Measurements from ENCODE around the gene RIMBP2.
"Not testable (repeated sequence)": the region's sequence is repeated elsewhere in the genome, so short reads cannot be mapped to it uniquely, and the experiment has no call there.

Gene RIMBP2

DNA sequence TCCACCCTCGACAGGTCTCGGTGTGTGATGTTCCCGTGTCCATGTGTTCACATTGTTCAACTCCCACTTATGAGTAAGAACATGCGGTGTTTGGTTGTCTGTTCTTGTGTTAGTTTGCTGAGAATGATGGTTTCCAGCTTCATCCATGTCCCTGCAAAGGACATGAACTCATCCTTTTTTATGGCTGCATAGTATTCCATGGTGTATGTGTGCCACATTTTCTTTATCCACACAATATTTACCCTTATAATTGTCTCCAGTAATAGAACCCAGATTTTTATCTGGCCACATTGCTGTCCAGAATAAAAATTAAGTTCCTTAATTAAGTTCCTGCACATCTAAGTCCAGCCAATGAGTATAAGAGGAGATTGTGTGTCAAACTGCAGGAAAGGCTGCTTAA is 22.3 kb upstream of the RIMBP2 start:
- DNase-seq = not testable (repeated sequence)

DNA sequence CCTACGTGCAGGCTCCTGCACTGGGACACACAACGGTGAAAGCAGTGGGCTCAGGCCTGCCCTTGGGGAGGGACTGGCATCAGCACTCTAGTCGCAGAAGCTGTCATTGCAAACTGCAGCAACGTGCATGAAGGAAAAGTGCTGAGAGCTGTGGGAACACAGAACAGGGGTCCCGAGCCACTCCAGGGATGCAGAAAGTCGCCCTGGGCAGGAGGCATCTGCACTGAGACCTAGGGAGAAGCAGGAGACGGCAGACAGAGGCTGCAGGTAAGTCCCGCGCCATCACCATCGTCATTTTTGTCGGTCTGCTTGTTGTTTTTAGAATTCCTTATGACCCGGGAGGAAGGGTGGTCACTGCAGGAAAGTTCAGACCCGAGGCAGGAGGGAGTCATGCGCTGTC is 21.6 kb upstream of the RIMBP2 start:
- DNase-seq = no peak

DNA sequence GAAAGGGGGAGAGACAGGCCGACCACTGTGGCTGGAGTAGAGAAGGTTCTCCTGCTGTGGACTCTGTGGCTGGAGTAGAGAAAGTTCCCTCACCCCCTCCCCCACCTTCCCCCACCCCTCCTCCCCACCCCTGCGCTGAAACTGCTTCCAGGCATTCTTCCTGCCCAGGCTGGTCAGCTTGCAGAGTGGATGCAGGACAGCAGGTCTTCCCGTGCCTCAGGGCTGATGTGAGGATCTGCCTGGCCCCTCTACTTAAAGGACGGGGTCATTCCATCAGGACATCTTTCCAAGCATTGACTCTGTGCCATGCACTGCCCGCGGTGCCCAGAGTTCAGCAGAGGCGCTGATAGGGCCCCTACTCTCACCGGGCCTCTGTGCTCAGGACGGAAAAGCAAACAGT is 13.2 kb upstream of the RIMBP2 start:
- no peak for DNase-seq

DNA sequence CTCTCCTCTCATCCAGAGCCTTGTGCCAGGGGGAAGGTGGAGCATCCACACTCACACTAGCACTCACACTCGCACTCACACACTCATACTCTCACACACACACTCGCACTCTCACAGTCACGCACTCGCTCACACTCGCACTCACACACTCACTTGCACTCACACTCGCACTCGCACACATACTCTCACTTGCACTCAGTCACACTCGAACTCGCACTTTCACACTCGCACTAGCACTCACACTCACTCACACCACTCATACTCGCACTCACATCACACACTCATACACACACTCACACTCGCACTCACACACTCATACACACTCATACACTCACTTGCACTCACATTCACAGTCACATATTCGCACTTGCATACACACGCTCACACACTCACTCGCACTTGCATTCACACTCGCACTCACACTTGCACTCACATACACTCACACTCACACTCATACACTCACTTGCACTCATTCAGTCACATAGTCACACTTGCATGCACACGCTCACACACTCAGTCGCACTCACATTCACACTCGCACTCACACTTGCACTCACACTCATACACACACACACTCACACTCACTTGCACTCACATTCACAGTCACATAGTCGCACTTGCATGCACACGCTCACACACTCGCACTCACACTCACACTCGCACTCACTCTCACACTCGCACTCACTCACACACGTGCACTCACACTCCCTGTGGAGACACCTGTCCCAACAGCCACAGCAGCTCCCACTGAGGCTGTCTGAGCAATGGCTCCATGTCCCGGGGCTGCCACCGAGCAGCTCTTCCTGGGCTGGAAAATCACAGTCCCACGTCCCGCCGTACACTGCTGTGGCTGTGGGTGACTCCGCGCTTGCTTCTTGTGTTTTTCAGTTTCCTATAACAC is 12.3 kb upstream of the RIMBP2 start:
- no peak for DNase-seq

DNA sequence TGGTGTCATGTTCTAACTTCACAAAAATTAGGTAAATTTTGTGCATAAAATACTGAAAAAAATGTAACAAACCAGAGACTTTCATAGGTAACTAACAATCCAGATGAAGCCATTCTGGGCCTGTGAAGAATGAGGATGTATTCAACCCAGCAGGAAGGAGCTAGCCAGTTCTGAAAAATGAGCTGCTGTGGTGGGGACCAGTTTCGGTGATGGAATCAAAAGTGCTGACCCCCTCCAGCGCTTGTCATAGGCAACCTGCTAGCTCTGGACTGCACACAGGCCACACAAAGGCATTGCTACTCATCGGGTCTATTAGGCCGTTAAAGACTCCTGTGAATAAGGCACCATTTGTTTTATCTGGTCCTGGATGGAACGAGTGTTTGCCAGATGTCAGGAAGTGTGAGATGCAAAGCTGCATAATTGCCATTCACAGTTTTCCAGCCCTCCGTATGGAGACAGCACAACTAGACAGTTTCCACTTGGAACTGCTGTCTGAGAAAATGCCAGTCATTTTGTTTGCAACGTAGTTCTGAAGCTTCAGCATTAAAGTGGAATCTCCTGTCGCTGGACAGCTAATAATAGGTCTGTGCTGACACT is 3.3 kb upstream of the RIMBP2 start:
- no peak for DNase-seq

DNA sequence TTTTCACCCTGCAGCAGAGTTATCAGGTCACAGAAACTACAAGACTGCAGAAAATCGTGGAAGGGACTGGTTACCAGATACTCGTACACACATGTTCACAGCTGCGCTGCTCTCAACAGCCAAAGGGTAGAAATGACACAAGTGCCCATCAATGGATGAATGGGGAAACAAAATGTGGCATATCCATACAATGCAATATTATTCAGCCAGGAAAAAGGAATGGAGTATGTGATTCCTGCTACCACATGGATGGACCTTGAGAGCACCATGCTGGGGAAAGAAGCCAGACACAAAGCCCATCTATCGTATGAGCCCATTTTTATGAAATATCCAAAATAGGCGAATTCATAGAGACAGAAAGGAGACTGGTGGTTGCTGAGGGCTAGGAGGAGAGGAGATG is 1.7 kb upstream of the RIMBP2 start:
- DNase-seq = no peak

DNA sequence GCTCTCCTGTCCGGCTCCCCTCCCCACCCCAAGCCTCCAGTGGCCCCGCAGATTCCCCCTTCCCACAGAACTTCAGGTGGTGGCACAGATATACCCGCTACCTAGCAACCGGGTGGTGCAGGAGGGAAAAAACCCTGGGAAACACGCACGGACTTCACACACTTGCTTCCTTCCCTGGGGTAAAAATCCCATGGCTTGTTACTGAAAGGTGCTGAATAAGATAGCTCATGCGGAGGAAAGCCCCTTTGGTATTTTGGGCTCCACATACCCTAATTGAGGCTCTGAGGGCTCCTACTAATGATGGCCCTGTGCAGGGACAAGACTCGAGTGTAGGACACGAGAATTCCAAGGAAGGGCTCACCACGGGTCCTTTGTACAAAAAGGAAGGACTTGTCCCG is 869 bp upstream of the RIMBP2 start:
- DNase-seq = no peak

DNA sequence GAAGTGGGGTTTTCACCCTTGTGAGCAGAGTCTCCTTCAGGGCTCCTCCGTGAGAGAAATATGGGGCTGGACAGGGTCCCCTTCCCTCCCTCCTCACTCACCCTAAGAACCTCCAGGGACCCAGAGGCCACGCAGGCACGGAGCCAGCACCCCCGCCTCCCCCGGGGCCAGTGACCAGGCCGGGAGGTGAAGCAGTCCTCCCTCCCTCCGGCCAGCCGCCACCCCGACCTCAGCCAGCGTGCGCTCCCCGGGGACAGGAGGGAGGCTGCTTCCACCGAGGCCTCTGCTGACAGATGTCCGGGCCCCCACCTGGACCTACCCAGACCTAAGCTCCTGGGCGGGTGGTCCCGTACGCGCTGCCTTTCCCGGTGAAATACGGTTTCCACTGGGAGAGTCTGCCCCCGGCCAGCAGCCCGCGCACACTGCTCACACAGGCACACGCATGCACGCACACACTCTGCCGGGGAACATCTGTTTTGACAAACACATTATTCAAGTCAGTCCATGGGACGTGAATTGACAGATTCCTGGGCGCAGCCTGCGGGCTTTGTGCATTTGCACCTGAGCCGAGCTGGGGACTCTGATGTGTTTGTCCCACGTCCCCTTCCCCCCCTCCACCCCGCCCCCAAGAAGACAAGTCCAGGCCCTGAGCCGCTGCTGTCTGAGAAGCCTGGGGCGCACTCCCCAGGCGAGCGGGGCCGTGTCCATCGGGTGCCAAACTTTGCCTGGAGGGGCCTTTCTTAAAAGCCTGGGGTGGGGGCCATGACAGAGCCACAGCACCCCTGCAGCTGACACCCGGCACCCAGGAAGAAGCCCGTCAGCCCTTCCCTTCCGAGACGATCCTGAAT is 725 bp downstream of the RIMBP2 start:
- no peak for DNase-seq

DNA sequence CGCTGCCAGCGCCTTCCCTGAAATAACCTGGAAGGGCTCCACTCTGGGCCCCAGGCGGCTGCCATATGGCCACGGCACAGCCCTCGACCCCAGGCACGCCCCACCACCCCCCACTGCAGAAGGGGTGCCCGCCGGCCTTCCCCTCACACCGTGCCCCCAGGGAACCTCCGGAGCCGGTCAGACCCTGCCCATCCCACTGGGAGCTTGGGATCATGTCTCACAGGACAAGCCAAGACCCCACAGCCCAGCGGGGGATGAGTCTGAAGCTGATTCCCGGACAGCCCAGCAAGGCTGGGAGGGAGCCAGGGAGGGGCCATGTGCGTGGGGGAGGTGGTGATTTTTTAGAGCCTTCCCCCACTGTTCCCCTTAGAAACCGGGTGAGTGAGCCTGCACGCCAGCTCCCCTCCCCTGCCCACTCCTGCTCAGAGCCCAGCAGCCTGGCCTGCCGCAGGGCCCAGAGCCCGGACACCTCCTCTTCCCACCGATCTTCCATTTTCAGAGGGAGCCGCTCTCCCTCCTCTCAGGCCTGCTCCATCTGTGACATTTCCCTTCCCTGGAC is 1.4 kb downstream of the RIMBP2 start:
- no peak for DNase-seq

DNA sequence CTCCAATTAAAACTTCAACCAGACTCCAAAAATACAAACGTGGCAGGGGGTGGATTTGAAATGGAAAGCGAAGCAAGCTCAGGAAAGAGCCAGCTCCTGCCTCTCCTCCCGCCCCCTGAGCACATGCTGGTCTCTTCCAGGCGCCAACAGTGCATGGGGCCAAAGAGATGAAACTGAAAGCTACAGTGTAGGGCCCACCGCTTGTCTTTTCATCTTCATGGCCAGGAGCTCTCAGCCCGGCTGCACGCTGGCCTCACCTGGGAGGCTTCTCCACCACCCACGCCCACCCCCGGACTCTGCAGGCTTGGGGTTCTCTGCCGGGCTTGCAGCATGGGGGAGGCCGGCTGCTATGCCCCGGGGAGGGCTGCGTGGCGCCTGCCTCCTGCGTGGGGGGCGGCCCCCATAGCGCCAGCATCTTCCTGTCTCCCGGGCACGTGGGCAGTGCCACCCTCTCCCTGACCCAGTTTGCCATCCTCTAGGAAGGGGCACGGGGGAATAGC is 2.0 kb downstream of the RIMBP2 start:
- DNase-seq = no peak

DNA sequence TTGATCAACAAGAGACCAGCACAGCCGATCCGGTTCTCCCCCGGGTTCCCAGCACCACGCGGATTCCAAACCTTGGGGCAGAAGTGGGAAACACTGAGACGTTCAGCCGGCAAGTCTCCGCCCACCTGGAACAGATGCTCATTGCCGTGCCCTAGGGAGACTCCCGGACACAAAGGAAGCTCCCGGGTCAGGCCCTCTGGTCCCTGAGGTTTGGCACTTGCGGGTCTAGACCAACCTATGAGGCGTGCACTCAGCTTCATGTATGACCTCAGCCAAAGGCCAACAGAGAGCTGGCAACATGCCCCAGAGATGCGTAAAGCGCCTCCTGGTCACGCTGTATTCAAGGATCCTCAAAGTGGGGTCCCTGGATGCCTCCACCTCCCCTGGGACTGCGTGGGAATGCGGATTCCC is 2.5 kb downstream of the RIMBP2 start:
- peak; percentile 16 for DNase-seq

DNA sequence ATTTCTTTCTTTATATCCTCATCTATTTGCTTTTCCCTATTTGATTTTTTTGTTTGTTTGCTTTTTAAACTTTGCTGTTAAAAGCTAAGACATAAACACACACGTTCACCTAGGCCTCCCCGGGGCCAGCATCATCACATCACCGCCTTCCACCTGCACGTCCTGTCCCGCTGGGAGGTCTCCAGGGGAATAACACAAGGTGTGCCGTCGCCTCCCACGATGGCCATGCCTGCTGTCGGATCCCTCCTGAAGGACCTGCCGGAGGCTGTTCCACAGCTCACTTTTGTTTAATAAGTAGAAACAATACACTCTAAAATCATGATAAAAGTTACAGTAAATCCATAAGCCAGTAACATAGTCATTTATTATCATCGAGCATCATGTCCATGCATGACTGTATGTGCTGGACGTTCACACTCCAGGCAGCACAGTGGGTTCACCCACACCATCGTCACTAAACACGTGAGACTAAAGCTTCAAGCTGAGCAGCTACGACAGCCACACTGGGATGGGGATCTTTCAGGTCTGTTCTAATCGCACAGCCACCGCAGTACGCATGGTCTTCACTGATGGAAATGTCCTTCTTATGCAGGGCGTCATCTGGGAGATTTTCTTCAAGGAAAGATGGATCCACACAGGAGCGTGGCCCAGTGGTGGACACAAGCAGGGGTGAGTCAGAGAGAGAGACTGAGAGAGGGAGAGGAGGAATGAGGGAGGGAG is 3.6 kb downstream of the RIMBP2 start:
- no peak for DNase-seq

DNA sequence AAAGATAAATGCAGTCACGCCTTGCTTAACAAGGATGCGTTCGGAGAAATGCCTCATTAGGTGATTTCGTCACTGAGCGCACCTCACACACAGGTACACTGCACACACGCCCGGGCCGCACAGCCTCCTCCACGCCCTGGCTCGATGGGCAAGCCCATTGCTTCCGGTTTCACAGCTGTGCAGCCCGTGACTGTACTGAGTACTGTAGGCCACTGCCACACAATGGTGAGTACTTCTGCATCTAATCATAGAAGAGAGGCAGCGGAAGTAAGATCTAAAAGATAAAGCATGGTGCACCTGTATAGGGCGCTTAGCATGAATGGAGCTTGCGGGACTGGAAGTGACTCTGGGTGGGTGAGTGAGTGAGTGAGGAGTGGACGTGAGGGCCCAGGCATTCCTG is 4.3 kb downstream of the RIMBP2 start:
- DNase-seq = peak; percentile 86

DNA sequence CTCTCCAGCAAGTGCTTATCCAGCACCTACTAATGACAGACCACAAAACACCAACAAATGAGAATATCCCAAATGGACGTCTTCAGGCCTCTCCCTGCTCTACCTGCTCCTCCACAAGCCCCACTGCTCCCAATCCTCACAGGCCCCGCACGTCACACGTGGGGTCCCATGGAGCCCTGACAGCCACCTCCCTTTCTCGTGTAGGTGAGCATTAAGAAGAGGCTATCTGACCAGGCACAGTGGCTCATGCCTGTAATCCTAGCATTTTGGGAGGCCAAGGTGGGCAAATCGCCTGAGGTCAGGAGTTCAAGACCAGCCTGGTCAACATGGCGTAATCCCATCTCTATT is 5.4 kb downstream of the RIMBP2 start:
- DNase-seq = no peak

DNA sequence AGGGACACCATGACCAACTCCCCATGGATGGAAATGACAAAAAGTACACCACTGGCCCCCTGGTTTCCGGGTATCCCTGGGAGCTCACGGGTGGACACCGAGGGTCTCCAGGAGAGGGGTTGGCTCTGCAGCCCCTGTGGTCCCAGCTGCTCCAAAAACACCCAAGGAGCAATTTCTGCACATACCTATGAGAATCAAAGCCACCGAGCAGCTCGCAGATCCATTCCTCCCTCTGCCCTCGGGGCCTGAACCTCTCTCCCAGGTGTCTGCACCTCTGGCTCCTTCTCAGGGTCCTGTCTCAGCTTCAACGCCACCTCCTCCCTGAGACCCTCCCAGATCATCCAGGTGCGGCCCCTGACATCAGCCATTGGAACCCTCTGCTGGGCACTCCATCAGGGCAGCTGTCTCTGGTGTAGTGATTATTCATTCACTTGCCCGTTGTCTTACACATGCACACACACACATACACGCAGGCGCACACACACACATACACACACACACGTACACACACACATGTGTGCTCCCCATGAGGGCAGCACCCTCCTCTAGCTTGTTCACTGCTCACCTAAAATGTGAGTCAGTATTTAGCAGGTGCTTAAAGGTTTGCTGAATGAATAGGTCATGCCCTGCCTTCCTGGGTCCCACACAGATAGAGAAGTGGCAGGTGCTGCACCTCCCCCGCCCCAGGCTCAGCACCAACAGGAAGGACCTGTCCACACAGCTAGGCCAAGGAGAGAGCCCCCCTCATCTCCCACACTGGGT is 5.9 kb downstream of the RIMBP2 start:
- peak; percentile 6 for DNase-seq

DNA sequence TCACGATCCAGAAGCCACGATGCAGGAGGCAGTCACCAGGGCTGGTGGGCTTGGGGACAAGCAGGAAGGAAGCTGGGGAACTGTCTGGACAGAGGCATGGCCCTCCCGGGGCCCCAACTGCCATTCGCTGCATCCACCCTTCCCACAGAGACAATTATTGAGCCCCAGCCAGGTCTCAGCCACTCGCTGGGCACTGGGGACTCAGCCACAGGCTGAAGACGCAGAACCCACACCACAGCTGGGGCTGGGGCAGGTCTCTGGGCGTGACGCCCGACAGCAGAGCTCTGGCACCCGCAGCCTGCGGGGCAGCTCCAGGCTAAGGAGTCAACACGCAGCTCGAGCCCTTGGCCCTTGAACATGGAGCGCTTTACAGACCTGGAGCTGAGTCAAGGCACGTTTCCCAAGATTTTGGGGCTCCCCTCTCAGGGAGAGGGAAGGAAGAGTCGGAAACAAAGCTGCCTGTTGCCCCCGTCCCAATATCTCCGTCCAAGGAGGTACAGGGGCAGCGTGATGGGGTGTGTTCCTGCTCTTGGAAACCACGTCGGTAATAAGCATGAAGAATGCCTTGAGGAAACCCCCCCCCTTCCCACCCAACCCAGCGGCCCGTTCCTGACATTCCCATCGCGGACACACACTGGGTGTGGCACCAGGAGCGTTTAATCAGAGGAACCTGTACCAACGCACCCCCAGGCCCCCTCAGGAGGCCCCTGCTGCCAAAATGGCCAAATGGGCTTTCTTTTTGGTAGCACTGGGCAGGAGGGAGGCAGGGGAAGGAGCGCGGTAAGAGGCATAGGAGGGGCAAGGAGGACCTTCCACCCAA is 6.7 kb downstream of the RIMBP2 start:
- no peak for DNase-seq

DNA sequence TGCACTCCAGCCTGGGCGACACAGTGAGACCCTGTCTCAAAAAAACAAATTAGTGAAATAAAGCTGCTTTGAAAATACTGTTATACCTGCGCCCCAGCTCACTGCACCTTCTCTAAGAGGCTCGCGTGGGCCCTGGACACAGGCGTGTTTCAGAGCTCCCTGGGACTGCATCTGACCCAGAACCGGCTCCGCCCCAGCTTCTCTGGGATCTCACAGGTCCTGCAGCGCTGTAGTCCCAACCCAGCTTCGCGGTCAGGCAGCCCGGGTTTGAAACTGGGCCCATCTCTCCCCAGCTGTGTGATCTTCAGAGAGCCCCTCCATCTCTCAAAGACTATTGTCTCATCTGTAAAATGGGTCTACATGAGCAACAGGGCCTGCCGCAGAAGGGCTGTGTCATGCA is 7.5 kb downstream of the RIMBP2 start:
- no peak for DNase-seq

DNA sequence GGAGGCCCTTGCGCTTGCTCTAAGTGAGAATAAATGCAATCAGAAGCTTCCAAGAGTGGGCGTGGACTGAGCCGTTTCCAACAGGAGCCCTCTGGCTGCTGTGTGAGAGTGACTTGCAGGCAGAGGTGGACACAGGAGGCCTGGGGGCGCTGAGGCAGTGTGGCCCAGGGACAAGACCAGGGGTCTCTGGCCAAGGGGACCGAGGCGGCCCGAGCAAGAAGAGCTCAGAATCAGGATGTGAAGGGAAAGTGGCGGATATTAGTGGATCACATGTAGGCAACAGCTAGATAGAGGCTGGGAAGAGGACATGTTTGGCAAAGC is 8.6 kb downstream of the RIMBP2 start:
- no peak for DNase-seq

DNA sequence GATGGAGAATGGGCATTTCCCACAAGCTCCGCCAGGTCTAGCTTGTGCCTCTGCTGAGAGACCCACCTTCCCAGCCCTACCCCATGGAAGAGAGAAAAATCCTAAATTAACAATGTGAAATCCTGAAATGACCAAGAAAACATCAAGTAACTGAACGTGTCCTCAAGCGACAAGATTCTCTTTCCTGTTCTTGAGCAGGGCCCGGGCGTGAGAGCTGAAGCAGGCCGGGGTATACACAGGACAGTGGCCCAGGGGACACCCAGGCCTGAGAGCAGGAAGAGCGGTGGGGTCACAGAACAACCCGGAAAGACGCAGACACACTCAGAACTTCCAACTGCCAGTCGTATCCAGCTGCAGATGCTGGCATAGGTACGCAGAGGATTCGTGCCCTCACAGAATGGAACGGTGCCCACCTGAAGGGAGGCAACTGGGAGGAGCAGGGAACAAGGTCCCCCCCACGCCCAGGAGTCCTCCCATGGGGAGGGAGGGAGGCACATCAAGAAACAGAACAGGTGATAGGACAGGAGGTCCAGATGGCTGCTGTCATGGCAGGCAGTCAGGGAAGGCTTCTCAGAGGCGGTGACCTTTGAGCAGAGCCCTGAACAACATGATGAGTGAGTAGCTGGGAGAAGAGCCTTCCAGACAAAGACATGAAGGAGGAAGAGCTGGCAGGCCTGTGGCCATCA is 9.1 kb downstream of the RIMBP2 start:
- no peak for DNase-seq

DNA sequence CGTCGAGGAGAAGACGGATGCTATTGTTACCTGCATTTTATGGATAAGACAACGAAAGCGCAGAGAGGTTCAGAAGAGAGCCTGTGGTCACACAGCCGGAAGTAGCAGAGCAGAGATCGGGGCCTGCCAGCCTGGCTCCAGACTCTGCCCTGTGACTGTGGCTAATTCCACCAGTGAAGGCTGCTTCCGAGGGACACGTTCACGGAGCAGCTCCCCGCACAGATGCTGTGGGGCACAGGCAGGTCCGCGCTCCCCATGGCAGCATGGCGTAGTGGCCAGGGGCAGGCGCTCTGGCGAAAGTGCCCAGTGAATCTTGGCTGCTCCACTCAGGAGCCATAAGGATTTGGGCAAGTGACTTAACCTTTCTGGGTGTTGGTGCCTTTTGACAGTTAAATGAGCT is 9.8 kb downstream of the RIMBP2 start:
- no peak for DNase-seq
